ENCODE measurements around the gene CLDN5. TPM values are rescaled to one million over a fixed set of nuclear protein-coding genes. Genes with fewer than 3 reads are reported as not detected.

Gene CLDN5
- total RNA-seq, 1 experiment from 2014 or later = 0.47 TPM

DNA sequence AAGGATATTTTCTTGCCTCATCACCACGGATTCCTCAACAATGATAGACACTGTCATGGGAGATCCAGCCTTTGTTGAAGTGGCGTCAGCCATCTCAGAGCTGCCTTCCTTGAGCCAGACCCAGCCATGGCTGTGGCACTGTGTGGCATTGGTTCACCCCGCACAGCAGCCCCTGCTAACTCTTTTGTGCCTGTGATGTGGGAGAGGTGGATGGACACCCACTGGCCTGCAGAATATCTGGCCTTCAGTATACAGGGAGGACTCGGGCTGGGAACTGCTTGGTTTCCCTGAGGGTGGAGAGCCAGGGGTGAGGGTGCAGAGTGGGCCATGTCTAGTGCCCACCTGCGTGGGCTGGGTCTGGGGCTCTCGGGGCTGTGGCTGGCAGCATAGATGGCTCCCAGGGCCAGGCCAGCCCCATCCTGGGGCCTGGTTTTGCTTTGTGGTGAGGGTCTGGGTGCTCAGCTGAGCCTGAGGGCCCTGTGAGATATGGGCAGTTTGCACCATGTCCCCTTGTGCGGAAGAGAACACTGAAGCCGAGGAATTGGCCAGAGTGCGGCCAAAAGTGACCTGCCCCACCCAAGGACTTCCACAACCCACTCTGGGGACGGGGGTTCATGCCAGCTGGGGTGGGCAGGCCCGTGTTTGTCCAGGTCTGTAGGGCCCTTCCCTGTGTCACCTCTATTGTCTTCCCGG is 6.1 kb downstream of the CLDN5 start:
- no peaks in the 10 kb centered on the region for H3F3A ChIP-seq (ENCODE audit: low read length, unreplicated experiment)
- DNase-seq (no peak), ATAC-seq (no peak)
- no peak overlapping the region for H3K4me3 ChIP-seq (ENCODE audit: low read length)
- H2AFZ ChIP-seq (ENCODE audit: low read length) = no peak overlapping the region
- no peak overlapping the region for H3K9ac ChIP-seq (ENCODE audit: low read length)
- no peak overlapping the region for H3K4me2 ChIP-seq (ENCODE audit: low read length)
- TF ChIP-seq EZH2phosphoT487 (IDR thresholded peaks at IDR 0.05; ENCODE audit: borderline replicate concordance, low read length) (no peak), EZH2 (IDR thresholded peaks at IDR 0.05; ENCODE audit: low read length, unreplicated experiment) (no peak)
- H3K9me2 ChIP-seq (replicated peaks; ENCODE audit: low read length) = no peaks in the 10 kb centered on the region
- intact Hi-C loops (cut with micrococcal nuclease) = no loop called here
- no peaks in the 10 kb centered on the region for H3K27me3 ChIP-seq (ENCODE audit: low read length)
- CTCF ChIA-PET = no interaction called here
- POLR2A ChIA-PET (ENCODE audit: unreplicated experiment) = no interaction called here
- H4K20me1 ChIP-seq (ENCODE audit: low read length) = no peaks in the 10 kb centered on the region
- no peaks in the 10 kb centered on the region for H3K79me2 ChIP-seq (ENCODE audit: low read length)
- peaks cover 4% of the 10 kb centered on the region; the same call in 1 of the 2 replicates for H3K36me3 ChIP-seq (ENCODE audit: low read depth, low read length)
- H3K27ac ChIP-seq (ENCODE audit: low read length) = no peak overlapping the region
- H3K4me1 ChIP-seq (ENCODE audit: insufficient read depth, low read length) = no peaks in the 10 kb centered on the region
- BruUV-seq (replicated peaks) = no TSS peak
- no peaks in the 10 kb centered on the region for H3K9me3 ChIP-seq (ENCODE audit: low read length)

DNA sequence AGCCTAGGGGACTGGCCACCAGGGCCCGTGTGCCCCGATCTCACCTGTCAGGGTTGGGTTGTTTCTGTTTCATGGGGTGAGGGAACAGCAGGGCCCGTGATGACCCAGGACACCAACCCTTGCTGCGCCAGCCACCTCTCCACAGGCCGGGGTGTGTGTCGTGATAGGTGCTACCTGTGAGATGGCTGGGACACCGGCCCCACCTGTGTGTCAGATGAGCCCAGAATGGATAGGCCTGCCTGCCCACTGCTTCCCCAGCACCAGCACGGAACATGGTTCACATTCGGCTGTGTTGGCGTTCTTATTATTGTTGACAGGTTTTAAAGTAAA is 7.1 kb downstream of the CLDN5 start:
- Histone ChIP-seq H3F3A (ENCODE audit: low read length, unreplicated experiment) (no peaks in the 10 kb centered on the region), H2AFZ (ENCODE audit: low read length) (no peak overlapping the region), H3K9me2 (replicated peaks; ENCODE audit: low read length) (no peaks in the 10 kb centered on the region), H3K4me1 (ENCODE audit: insufficient read depth, low read length) (no peaks in the 10 kb centered on the region), H3K27ac (ENCODE audit: low read length) (no peak overlapping the region), H3K9me3 (ENCODE audit: low read length) (no peaks in the 10 kb centered on the region), H3K79me2 (ENCODE audit: low read length) (no peaks in the 10 kb centered on the region), H3K4me2 (ENCODE audit: low read length) (no peak overlapping the region), H3K9ac (ENCODE audit: low read length) (no peak overlapping the region), H3K27me3 (ENCODE audit: low read length) (no peaks in the 10 kb centered on the region), H3K4me3 (ENCODE audit: low read length) (no peak overlapping the region), H3K36me3 (ENCODE audit: low read depth, low read length) (peaks cover 4% of the 10 kb centered on the region; the same call in 1 of the 2 replicates), H4K20me1 (ENCODE audit: low read length) (no peaks in the 10 kb centered on the region)
- DNase-seq (no peak), ATAC-seq (no peak)
- CTCF ChIA-PET = no interaction called here
- intact Hi-C loops (cut with micrococcal nuclease) = no loop called here
- no TSS peak for BruUV-seq (replicated peaks)
- POLR2A ChIA-PET (ENCODE audit: unreplicated experiment) = no interaction called here
- TF ChIP-seq, protein P1, sequence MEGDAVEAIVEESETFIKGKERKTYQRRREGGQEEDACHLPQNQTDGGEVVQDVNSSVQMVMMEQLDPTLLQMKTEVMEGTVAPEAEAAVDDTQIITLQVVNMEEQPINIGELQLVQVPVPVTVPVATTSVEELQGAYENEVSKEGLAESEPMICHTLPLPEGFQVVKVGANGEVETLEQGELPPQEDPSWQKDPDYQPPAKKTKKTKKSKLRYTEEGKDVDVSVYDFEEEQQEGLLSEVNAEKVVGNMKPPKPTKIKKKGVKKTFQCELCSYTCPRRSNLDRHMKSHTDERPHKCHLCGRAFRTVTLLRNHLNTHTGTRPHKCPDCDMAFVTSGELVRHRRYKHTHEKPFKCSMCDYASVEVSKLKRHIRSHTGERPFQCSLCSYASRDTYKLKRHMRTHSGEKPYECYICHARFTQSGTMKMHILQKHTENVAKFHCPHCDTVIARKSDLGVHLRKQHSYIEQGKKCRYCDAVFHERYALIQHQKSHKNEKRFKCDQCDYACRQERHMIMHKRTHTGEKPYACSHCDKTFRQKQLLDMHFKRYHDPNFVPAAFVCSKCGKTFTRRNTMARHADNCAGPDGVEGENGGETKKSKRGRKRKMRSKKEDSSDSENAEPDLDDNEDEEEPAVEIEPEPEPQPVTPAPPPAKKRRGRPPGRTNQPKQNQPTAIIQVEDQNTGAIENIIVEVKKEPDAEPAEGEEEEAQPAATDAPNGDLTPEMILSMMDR (conservative IDR thresholded peaks at IDR 0.05; ENCODE audit: low read depth, low read length) = no peak
- TF ChIP-seq EZH2 (IDR thresholded peaks at IDR 0.05; ENCODE audit: low read length, unreplicated experiment) (no peak), EZH2phosphoT487 (IDR thresholded peaks at IDR 0.05; ENCODE audit: borderline replicate concordance, low read length) (no peak)

DNA sequence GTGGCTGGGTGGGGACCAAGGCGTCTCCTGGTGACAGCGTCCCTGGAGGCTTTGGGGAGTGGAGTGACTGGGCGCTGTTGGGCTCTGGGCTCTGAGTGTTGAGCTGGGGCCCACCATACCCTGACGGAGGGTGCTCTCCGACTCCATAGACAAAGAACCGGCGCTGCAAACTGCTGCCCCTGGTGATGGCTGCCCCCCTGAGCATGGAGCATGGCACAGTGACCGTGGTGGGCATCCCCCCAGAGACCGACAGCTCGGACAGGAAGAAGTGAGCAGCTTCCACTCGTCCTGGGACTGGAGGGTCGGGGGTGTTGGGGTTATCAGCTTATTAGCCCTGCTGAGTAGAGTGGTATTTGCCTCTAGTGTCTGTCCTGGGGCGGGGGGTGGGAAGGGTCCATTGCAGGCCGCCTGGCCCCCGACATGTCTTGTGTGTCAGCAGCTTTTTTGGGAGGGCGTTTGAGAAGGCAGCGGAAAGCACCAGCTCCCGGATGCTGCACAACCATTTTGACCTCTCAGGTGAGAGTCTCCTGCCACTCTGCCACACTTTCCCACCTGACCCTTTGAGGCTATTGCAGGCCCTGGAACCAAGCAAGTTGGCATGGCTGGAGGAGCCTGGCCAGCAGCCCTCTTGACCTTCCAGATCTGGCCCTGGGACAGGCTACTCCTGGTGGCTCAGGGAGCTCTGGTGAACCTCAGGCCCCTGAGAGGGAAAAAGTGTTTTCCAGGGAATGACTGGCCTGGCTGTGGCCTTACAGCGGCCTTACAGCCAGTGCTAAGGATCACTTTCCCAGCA is 7.6 kb downstream of the CLDN5 start:
- Histone ChIP-seq H3K9me2 (replicated peaks; ENCODE audit: low read length) (no peaks in the 10 kb centered on the region), H3K9ac (ENCODE audit: low read length) (no peak overlapping the region), H3F3A (ENCODE audit: low read length, unreplicated experiment) (no peaks in the 10 kb centered on the region), H4K20me1 (ENCODE audit: low read length) (no peaks in the 10 kb centered on the region), H3K36me3 (ENCODE audit: low read depth, low read length) (peaks cover 4% of the 10 kb centered on the region), H3K4me2 (ENCODE audit: low read length) (no peak overlapping the region), H3K9me3 (ENCODE audit: low read length) (no peaks in the 10 kb centered on the region), H3K4me3 (ENCODE audit: low read length) (no peak overlapping the region), H3K27me3 (ENCODE audit: low read length) (no peaks in the 10 kb centered on the region), H3K27ac (ENCODE audit: low read length) (no peak overlapping the region), H3K79me2 (ENCODE audit: low read length) (no peaks in the 10 kb centered on the region), H2AFZ (ENCODE audit: low read length) (no peak overlapping the region), H3K4me1 (ENCODE audit: insufficient read depth, low read length) (no peaks in the 10 kb centered on the region)
- ATAC-seq (no peak), DNase-seq (no peak)
- TF ChIP-seq, protein P1 (conservative IDR thresholded peaks at IDR 0.05; ENCODE audit: low read depth, low read length) = no peak
- no peak for TF ChIP-seq EZH2phosphoT487 (IDR thresholded peaks at IDR 0.05; ENCODE audit: borderline replicate concordance, low read length)
- no peak for TF ChIP-seq EZH2 (IDR thresholded peaks at IDR 0.05; ENCODE audit: low read length, unreplicated experiment)
- BruUV-seq (replicated peaks) = no TSS peak
- ChIA-PET CTCF (no interaction called here), POLR2A (ENCODE audit: unreplicated experiment) (no interaction called here)
- intact Hi-C loops (cut with micrococcal nuclease) = no loop called here

All from PC-3 (cell line).